Testis (tissue), 3 donors: Measurements from ENCODE around the gene PTPRG. TPM values are rescaled to one million over a fixed set of nuclear protein-coding genes. Genes with fewer than 3 reads are reported as not detected.

Source experiments
- DNase-seq: peaks from one replicate; pipeline ENCODE4 v3.0.0-alpha.2; 2019
- H3K27ac ChIP-seq, 2 donors: fragments of 200-600 bp; sonication (generic); one replicate each; pipeline ENCODE4 v1.5.1; 2019
- H3K27me3 ChIP-seq: fragments of 200-600 bp; sonication (generic); one replicate; pipeline ENCODE4 v1.5.1; 2019
- H3K36me3 ChIP-seq: fragments of 200-600 bp; sonication (generic); one replicate; pipeline ENCODE4 v1.5.1; 2017; ENCODE audit warnings: low read depth; ENCODE audit errors: missing control alignments
- H3K4me1 ChIP-seq: fragments of 200-600 bp; sonication (generic); one replicate; pipeline ENCODE4 v1.5.1; 2019
- H3K4me3 ChIP-seq, 2 donors: fragments of 200-600 bp; sonication (generic); one replicate each; pipeline ENCODE4 v1.5.1; 2017 to 2019
- H3K9me3 ChIP-seq: fragments of 200-600 bp; sonication (generic); one replicate; pipeline ENCODE4 v1.5.1; 2017
- POLR2A ChIP-seq: fragments of 450-650 bp; IDR thresholded peaks from one replicate; pipeline ENCODE4 v1.6.1; 2017; ENCODE audit warnings: antibody characterized with exemption, mild to moderate bottlenecking, moderate library complexity
- WGBS, 2 donors: methylation state at CpG; one replicate each; pipeline ENCODE4 v1.1.5; 2018; 5-methylcytosine and 5-hydroxymethylcytosine counted together
- intact Hi-C: fragments of 100-400 bp; cut with DNase I; formaldehyde crosslinking; loops from one replicate; pipeline ENCODE4 v1.15.1; 2023; ENCODE audit warnings: low total_unique reads
- polyA plus RNA-seq: library from polyadenylated mRNA; stranded (reverse); fragments of 350-450 nt; fragmentation: Illumina TruSeq; extraction: RNeasy Lipid Tissue Mini Kit (QIAGEN cat#74804); gene quantifications from one replicate; pipeline ENCODE4 v1.2.3, GENCODE V29; 2014; ENCODE audit warnings: low read depth, low replicate concordance; ENCODE audit not compliant: insufficient read depth
- total RNA-seq, 2 donors: library from RNA; depleted of rRNA; stranded (reverse); fragments of >200 nt; gene quantifications; one replicate each; pipeline ENCODE4 v1.2.3, GENCODE V29; 2016
- TF ChIP-seq, protein P1 (sequence below), 3 experiments: fragments of 450-650 bp in 2 of 3; fragments of 200-600 bp in 1 of 3; sonication (generic) in 1 of 3; IDR thresholded peaks; one replicate each; pipeline ENCODE4 v1.5.1; 2016 to 2019; ENCODE audit warnings: antibody characterized with exemption in 3 of 3, mild to moderate bottlenecking in 2 of 3, moderate library complexity in 1 of 3

Gene PTPRG
- total and polyA plus RNA-seq, 3 donors from 2014 or later, result 26.3 to 107 (median 75.4) TPM

DNA sequence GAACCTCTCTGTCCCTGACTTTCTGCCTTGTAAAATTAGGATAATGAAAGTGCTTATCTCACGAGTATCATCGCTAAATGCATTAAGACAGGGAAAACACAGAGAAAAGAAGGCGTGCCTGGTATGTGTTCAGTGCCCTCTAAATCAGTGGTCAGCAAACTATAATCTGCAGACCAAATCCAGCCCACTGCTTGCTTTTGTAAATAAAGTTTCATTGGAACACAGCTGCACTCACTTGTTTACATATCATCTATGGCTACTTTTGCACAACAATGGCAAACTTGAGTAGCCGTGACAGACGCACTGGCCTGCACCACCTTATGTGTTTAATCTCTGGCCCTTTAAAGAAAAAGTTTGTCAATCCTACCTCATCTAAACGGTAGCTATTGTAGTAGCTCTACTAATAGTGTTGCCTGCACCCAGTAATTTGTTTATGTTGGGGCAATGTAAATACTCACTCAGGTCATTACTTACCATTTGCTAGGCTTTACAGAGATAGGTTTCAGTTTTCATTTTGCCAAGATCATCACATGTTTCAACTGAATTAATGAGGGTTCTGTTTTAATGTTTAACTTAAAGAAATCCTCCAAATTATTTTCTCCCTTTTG is 582.6 kb downstream of the PTPRG start:
- intact Hi-C loops, result no loop called here
- no peak overlapping the region for H3K27ac ChIP-seq
- no peaks in the 10 kb centered on the region for H3K36me3 ChIP-seq
- WGBS, 2 donors, result 79 to 81% methylated on average over 6 of the region's 6 CpGs
- H3K9me3 ChIP-seq, result no peaks in the 10 kb centered on the region
- H3K4me3 ChIP-seq, result no peak overlapping the region
- no peaks in the 10 kb centered on the region for H3K4me1 ChIP-seq
- TF ChIP-seq POLR2A, result no peak
- TF ChIP-seq, protein P1, sequence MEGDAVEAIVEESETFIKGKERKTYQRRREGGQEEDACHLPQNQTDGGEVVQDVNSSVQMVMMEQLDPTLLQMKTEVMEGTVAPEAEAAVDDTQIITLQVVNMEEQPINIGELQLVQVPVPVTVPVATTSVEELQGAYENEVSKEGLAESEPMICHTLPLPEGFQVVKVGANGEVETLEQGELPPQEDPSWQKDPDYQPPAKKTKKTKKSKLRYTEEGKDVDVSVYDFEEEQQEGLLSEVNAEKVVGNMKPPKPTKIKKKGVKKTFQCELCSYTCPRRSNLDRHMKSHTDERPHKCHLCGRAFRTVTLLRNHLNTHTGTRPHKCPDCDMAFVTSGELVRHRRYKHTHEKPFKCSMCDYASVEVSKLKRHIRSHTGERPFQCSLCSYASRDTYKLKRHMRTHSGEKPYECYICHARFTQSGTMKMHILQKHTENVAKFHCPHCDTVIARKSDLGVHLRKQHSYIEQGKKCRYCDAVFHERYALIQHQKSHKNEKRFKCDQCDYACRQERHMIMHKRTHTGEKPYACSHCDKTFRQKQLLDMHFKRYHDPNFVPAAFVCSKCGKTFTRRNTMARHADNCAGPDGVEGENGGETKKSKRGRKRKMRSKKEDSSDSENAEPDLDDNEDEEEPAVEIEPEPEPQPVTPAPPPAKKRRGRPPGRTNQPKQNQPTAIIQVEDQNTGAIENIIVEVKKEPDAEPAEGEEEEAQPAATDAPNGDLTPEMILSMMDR (IDR thresholded peaks at IDR 0.05), result no peak
- no peak for DNase-seq
- no peaks in the 10 kb centered on the region for H3K27me3 ChIP-seq

DNA sequence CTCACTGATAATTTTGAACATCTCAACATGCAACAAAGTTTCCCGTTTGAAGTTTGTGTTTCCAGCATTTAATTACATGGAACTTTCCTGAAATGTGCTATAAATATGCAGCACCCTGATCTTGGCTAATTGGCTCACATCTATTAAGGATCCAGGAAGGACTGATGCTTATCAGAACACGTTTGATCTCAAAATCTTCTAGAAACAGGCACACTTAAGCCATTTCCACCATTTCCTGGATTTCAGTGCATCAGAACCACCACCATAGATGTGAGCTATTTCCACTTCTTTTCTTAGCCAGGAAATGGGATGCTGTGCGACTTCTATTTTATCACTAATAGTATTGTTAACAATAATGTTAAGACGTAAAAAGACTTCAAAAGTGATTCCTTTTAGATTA is 583.1 kb downstream of the PTPRG start:
- Histone ChIP-seq H3K9me3 (no peaks in the 10 kb centered on the region), H3K36me3 (no peaks in the 10 kb centered on the region), H3K27me3 (no peaks in the 10 kb centered on the region), H3K27ac (no peak overlapping the region), H3K4me1 (no peaks in the 10 kb centered on the region), H3K4me3 (no peak overlapping the region)
- TF ChIP-seq, protein P1 (IDR thresholded peaks at IDR 0.05), result no peak
- no peak for TF ChIP-seq POLR2A
- DNase-seq, result no peak
- 58 to 60% methylated on average over 4 of the region's 4 CpGs for WGBS, 2 donors
- intact Hi-C loops, result no loop called here

DNA sequence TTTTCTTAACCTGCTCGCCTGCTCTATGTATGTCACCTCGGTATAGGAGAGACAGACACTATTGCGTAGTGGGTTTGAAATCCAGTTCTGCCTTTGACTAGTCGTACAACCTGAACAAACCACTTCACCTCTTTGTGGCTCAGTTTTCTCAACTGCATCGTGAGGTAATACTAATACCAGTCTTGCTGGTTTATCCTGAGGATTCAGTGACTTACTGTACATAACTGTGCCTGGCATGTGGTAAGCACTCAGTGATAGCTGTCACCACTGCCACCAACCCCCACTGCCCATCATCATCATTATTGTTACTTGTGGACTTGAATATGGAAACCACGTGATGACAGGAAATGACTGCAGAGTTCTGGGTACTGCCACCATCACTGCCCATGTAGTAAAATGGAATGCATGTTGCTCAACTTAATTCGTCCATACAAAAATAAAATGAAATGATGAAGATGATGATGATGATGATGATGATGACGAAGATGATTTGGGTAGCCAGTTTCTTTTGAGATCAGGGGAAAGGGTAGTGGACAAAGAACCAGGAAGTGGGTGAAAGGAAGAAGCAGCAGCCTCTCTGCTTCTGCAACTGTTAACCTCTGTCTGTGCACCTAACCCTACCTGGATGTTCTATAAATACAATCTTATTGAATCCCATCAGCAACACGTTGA is 583.9 kb downstream of the PTPRG start:
- Histone ChIP-seq H3K27me3 (no peaks in the 10 kb centered on the region), H3K27ac (no peak overlapping the region), H3K4me3 (no peak overlapping the region), H3K9me3 (no peaks in the 10 kb centered on the region), H3K36me3 (no peaks in the 10 kb centered on the region), H3K4me1 (no peaks in the 10 kb centered on the region)
- intact Hi-C loops, result no loop called here
- no peak for DNase-seq
- 91 to 92% methylated on average over 9 of the region's 9 CpGs for WGBS, 2 donors
- TF ChIP-seq, protein P1 (IDR thresholded peaks at IDR 0.05), result no peak
- no peak for TF ChIP-seq POLR2A

DNA sequence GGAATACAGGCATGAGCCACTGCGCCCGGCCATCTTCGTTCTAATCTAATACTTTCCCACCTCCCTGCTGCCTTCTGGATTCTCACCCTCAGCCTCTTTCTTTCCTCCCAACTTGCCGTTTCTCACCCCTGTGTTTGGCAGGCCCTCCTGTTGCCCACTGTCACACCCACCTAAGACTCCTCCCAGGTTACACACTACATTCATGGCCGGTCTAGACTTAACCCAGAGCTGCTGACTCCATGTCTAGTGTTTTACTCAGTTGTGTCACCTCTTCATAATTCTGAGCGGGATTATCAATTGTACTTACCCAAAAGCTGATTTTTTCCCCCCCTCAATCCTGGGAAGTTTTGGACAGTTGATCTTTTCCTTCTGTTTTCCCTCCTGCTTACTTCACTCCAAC is 588.2 kb downstream of the PTPRG start:
- Histone ChIP-seq H3K27me3 (no peaks in the 10 kb centered on the region), H3K9me3 (no peaks in the 10 kb centered on the region), H3K4me3 (no peak overlapping the region), H3K4me1 (no peaks in the 10 kb centered on the region), H3K27ac (no peak overlapping the region), H3K36me3 (no peaks in the 10 kb centered on the region)
- no peak for TF ChIP-seq POLR2A
- TF ChIP-seq, protein P1 (IDR thresholded peaks at IDR 0.05), result no peak
- 93 to 98% methylated on average over 6 of the region's 6 CpGs for WGBS, 2 donors
- no peak for DNase-seq
- intact Hi-C loops, result no loop called here

DNA sequence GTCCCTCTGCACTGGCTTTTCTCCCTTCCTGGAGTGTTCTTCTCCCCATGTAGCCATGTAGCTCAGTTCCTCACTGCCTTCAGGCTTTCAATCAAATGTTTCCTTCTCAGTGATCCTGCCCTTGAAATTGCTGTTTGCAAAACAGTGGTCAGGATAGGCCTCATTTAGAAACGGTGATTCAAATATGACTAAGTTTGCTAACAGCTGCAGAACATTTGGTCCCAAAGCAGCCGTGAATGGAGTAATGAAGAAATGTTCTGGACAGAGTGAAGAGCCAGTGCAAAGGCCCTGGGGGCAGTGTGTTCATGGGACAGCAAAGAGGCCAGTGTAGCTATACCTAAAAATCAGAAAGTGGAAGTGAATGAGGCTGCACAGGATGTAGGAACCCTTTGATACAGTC is 588.6 kb downstream of the PTPRG start:
- 63 to 69% methylated on average over 2 of the region's 2 CpGs for WGBS, 2 donors
- no peaks in the 10 kb centered on the region for H3K36me3 ChIP-seq
- no peaks in the 10 kb centered on the region for H3K4me1 ChIP-seq
- no peaks in the 10 kb centered on the region for H3K9me3 ChIP-seq
- no peak for DNase-seq
- intact Hi-C loops, result no loop called here
- no peaks in the 10 kb centered on the region for H3K27me3 ChIP-seq
- no peak overlapping the region for H3K27ac ChIP-seq
- TF ChIP-seq, protein P1 (IDR thresholded peaks at IDR 0.05), result no peak
- no peak for TF ChIP-seq POLR2A
- H3K4me3 ChIP-seq, result no peak overlapping the region
